ENCODE data around the gene SLC16A3.

DNA sequence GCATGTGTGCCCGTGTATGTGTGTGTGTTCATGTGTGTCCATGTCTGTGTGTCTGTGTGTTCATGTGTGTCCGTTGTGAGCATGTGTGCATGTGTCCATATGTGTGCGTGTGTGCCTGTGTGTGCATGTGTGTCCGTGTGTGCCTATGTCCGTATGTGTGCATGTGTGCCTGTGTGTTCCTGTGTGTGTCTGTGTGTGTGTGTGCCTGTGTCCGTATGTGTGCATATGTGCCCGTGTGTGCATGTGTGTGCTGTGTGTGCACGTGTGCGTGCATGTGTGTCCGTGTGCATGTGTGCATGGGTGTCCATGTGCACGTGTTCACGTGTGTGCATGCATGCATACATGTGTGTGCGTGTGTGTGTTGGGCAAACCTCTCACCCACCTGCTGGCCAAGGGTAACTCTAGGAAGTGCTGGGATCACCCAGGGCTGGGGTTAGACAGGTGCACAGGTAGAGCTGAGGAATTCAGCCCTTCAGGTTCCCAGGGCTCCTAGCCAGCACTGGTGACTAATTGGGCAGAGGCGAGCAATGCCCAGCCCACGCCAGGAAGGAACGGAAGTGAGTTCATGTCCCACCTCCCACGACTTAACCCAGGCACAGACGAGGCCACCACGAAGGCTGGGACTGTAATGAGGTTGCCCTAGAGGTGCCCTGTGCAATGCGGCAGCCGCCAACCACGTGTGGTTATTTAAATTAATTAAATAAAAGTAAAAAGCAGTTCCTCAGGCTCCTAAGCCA lies 52.8 kb downstream of the SLC16A3 start:
- TF ChIP-seq NFIC (IDR thresholded peaks at IDR 0.05) (no peak), DMBX1 (CRISPR knock-in tag; IDR thresholded peaks at IDR 0.05; ENCODE audit: borderline replicate concordance) (no peak), ZZZ3 (IDR thresholded peaks at IDR 0.05) (no peak), POLR2AphosphoS5 (IDR thresholded peaks at IDR 0.05; ENCODE audit: control insufficient read depth, insufficient read depth, low read depth, low read length) (no peak), SRF (CRISPR knock-in tag; IDR thresholded peaks at IDR 0.05) (no peak), PHB (CRISPR knock-in tag; IDR thresholded peaks at IDR 0.05) (no peak), CC2D1A (IDR thresholded peaks at IDR 0.05) (no peak), ELF4 (CRISPR knock-in tag; IDR thresholded peaks at IDR 0.05) (no peak), SIRT6 (IDR thresholded peaks at IDR 0.05; ENCODE audit: low read depth, low read length) (no peak), KHSRP (IDR thresholded peaks at IDR 0.05) (no peak)
- TF ChIP-seq, protein P1, sequence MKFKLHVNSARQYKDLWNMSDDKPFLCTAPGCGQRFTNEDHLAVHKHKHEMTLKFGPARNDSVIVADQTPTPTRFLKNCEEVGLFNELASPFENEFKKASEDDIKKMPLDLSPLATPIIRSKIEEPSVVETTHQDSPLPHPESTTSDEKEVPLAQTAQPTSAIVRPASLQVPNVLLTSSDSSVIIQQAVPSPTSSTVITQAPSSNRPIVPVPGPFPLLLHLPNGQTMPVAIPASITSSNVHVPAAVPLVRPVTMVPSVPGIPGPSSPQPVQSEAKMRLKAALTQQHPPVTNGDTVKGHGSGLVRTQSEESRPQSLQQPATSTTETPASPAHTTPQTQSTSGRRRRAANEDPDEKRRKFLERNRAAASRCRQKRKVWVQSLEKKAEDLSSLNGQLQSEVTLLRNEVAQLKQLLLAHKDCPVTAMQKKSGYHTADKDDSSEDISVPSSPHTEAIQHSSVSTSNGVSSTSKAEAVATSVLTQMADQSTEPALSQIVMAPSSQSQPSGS (CRISPR knock-in tag; IDR thresholded peaks at IDR 0.05): no peak
- TF ChIP-seq, protein P2, sequence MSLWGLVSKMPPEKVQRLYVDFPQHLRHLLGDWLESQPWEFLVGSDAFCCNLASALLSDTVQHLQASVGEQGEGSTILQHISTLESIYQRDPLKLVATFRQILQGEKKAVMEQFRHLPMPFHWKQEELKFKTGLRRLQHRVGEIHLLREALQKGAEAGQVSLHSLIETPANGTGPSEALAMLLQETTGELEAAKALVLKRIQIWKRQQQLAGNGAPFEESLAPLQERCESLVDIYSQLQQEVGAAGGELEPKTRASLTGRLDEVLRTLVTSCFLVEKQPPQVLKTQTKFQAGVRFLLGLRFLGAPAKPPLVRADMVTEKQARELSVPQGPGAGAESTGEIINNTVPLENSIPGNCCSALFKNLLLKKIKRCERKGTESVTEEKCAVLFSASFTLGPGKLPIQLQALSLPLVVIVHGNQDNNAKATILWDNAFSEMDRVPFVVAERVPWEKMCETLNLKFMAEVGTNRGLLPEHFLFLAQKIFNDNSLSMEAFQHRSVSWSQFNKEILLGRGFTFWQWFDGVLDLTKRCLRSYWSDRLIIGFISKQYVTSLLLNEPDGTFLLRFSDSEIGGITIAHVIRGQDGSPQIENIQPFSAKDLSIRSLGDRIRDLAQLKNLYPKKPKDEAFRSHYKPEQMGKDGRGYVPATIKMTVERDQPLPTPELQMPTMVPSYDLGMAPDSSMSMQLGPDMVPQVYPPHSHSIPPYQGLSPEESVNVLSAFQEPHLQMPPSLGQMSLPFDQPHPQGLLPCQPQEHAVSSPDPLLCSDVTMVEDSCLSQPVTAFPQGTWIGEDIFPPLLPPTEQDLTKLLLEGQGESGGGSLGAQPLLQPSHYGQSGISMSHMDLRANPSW (CRISPR knock-in tag; IDR thresholded peaks at IDR 0.05): no peak
- TF ChIP-seq, protein P3, sequence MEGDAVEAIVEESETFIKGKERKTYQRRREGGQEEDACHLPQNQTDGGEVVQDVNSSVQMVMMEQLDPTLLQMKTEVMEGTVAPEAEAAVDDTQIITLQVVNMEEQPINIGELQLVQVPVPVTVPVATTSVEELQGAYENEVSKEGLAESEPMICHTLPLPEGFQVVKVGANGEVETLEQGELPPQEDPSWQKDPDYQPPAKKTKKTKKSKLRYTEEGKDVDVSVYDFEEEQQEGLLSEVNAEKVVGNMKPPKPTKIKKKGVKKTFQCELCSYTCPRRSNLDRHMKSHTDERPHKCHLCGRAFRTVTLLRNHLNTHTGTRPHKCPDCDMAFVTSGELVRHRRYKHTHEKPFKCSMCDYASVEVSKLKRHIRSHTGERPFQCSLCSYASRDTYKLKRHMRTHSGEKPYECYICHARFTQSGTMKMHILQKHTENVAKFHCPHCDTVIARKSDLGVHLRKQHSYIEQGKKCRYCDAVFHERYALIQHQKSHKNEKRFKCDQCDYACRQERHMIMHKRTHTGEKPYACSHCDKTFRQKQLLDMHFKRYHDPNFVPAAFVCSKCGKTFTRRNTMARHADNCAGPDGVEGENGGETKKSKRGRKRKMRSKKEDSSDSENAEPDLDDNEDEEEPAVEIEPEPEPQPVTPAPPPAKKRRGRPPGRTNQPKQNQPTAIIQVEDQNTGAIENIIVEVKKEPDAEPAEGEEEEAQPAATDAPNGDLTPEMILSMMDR (IDR thresholded peaks at IDR 0.05 in 2 of 3, conservative IDR thresholded peaks at IDR 0.05 in 1 of 3; ENCODE audit: insufficient read depth in 2 of 3, low read depth in 1 of 3, low read length in 3 of 3): no peak
